Fibroblast of mammary gland (primary cell): ENCODE data around the gene HSPB3.

ENCODE experiments used
- DNase-seq: peaks from one replicate; pipeline ENCODE4 v3.0.0-alpha.2; 2010; ENCODE audit warnings: low read depth
- H3K4me3 ChIP-seq: 2 replicates; pipeline ENCODE4 v1.5.1; 2011; ENCODE audit warnings: low read depth, mild to moderate bottlenecking, low read length, moderate library complexity; ENCODE audit not compliant: control insufficient read depth
- TF ChIP-seq, protein P1 (sequence below): conservative IDR thresholded peaks from 2 replicates; pipeline ENCODE4 v1.5.1; 2011; ENCODE audit warnings: low read depth, low read length, inconsistent platforms; ENCODE audit not compliant: control insufficient read depth, insufficient read depth

HSPB3 gene

DNA sequence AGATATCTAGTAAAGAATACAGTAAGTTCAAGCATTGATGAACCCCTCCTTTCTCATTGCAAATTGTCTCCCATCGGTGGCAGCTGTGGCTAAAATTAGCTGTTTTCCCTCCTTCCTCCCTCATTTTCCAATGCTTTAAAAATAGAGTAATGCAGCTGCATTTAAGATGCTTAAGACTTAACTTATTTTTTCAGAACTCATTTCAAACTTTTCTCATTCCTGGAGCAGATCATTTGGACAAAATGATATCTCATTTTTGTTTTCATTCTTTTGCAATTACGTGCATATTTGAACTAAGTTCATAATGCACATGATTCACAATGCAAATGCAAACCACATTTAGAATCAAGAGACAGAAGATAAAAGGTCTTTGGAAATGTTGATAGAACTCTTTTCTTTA is 14.6 kb downstream of the HSPB3 start:
- no peak overlapping the region for H3K4me3 ChIP-seq
- DNase-seq: peak; percentile 62
- TF ChIP-seq, protein P1, sequence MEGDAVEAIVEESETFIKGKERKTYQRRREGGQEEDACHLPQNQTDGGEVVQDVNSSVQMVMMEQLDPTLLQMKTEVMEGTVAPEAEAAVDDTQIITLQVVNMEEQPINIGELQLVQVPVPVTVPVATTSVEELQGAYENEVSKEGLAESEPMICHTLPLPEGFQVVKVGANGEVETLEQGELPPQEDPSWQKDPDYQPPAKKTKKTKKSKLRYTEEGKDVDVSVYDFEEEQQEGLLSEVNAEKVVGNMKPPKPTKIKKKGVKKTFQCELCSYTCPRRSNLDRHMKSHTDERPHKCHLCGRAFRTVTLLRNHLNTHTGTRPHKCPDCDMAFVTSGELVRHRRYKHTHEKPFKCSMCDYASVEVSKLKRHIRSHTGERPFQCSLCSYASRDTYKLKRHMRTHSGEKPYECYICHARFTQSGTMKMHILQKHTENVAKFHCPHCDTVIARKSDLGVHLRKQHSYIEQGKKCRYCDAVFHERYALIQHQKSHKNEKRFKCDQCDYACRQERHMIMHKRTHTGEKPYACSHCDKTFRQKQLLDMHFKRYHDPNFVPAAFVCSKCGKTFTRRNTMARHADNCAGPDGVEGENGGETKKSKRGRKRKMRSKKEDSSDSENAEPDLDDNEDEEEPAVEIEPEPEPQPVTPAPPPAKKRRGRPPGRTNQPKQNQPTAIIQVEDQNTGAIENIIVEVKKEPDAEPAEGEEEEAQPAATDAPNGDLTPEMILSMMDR: no peak

DNA sequence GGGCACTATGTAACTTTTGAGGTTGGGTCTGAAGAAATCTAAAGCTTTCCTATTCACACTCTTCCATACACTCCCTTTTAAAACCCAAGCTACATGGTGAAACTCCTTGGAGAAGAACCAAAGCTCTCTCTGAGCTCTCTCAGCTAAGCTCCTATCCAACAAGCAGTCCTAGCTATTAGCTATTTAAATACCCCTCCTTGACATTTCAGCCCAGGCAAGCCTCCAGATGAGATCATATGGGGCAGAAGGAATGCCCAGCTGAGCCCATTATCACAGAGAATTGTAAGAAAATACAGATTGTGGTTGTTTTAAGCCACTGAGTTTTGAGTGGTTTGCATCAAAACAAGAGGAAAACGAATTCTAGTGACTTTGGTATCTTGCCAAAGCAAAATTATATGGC is 15.2 kb downstream of the HSPB3 start:
- H3K4me3 ChIP-seq: no peak overlapping the region
- peak; percentile 62 for DNase-seq
- TF ChIP-seq, protein P1: no peak

DNA sequence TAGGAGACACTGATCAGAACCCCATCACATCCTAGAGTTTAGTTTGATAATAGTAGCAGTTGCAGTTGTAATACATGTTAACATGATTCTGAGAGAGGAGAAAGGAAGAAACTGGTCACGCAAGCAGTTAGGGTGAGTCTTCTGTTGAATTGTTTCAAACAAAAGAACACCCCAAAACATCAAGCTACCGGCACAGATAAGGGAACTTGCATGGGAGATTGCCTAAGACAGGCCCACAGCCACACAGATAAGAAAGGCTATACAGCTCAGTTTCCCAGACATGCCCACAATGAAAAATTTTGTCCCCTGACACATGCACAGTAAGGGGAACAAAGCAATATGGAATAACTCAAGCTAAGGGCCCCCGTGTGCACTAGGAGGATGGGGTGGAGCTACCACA is 15.9 kb downstream of the HSPB3 start:
- no peak for DNase-seq
- TF ChIP-seq, protein P1: no peak
- H3K4me3 ChIP-seq: no peak overlapping the region

DNA sequence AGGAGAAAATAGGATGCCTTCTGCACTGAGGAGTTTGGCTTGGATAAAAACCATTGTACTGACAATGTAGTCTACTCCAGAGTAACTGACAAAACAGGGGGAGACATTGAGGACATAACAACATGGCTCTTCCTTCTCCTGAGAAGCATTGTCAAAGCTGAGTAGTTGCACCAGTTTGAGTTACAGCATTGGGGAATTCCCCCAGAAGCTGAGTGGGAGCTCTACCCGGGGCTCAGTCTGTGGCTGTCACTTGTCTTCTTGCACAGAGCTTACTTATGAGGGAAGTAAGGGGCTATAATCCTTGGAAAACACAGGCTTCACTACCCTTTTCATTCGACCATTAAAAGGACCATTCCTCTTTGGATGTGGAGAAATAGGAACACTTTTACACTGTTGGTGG is 21.2 kb downstream of the HSPB3 start:
- TF ChIP-seq, protein P1: no peak
- DNase-seq: no peak
- H3K4me3 ChIP-seq: no peak overlapping the region

DNA sequence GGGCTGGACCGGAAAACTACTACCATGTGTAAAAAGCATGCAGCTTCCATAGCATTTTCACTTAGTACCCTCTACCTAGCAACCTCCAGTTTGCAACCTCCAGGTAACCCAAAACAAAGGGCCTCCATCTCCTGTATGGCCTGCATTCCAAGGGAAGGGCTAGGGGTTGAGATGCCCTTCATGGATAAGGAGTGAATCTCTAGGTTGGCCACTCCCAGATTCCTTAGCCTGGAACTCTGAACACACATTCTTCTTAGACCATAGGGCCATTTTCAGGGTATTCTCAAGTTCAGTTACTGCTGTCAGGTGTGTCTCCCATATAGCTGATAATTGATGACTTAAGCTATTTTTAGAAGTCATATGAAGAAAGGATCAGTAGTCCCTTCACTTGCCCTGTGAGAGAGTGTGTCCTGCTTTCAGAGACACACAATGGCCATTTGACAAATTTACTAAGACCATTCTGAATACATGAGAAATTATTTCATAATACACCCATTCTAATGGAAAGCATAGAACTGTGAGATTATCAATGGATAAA is 22.5 kb downstream of the HSPB3 start:
- TF ChIP-seq, protein P1: no peak
- DNase-seq: no peak
- no peak overlapping the region for H3K4me3 ChIP-seq

DNA sequence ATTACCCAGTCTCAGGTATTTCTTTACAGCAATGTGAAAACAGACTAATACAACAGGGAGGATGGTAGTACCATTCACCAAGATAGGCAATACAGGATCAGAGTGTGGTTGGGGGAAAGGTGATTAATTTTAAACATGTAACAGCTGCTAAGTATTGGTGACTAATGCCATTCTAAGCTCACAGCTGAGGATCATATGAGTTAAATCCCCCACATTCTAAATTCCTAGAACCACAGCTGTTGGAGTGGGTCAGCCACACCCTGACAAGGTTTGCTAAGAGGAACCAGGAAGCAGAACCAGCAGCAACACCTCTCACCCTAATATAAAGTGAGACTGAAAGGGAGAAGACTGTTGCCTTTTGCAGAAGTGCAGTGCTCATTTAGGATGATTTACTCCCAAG is 24.8 kb downstream of the HSPB3 start:
- TF ChIP-seq, protein P1: no peak
- DNase-seq: peak; percentile 20

More for the DNA sequence above, 24.8 kb downstream of the HSPB3 start:
- H3K4me3 ChIP-seq: no peak overlapping the region
